Measurements from ENCODE around the gene HPCAL1. TPM values are rescaled to one million over a fixed set of nuclear protein-coding genes. Genes with fewer than 3 reads are reported as not detected.
"Not testable (repeated sequence)": the region's sequence is repeated elsewhere in the genome, so short reads cannot be mapped to it uniquely, and the experiment has no call there.

Gene HPCAL1
- total and polyA plus RNA-seq, 4 experiments from 2014 or later = 77.1 to 114 (median 90.4) TPM

DNA sequence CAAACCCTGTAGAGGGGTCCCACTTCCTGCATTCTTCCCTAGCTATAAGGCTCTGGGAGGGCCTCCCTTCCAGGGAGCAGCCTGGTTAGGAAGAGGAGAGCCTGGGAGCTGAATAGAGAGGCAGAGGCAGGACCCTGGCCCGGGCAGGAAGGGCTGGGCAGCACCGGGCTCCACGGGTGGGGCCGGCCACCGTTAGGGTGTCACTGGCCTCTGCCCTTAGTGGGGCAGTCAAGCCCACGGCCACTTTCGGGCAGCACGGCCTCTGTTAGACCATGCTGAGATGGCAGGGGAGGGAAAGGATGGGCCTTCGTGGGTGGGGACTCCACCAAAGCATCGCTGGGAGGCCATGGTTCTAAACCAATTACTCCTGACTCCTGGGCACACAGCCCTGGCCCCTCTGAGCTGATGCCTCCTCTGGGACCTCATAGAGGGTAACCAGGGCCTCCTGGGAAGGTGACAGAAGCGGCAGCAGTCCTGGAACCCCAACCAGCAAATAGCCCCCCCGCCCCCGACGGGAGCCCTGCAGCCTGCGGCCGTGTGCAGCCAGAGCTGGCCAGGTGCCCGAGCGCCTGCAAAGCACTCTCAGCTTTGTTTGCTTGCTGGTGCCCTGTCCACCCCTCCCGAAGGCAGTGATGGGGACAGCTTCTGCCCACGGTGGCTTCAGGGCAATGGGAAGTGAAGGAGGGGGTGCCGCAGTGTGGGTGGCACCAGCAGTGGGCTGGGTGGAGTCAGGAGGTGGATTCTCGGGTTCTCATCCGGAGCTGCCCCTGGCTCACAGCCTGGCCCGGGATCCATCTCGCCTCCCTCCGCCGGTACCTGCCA is 16.3 kb upstream of the HPCAL1 start:
- no peak for DNase-seq
- Histone ChIP-seq H3K27ac (ENCODE audit: low read depth, low read length) (no peak overlapping the region), H3K27me3 (ENCODE audit: insufficient read depth, low read length) (no peaks in the 10 kb centered on the region), H3K36me3 (ENCODE audit: insufficient read depth, low read length) (no peaks in the 10 kb centered on the region), H3K4me1 (ENCODE audit: insufficient read depth, low read length) (no peaks in the 10 kb centered on the region), H3K4me3 (ENCODE audit: low read length in 2 of 2) (no peak overlapping the region), H3K9me3 (ENCODE audit: control insufficient read depth in 1 of 2, low read length in 2 of 2) (no peaks in the 10 kb centered on the region)
- Mint-ChIP-seq H3K4me1 (peaks cover 0 to 1% (median 0%) of the 10 kb centered on the region in 4 donors), H3K4me3 (no peak overlapping the region), H3K27ac (no peak overlapping the region), H3K36me3 (no peaks in the 10 kb centered on the region), H3K27me3 (no peaks in the 10 kb centered on the region), H3K9me3 (no peaks in the 10 kb centered on the region)
- CTCF ChIA-PET (ENCODE audit: partially characterized antibody) = interaction anchor here (1.2 to 2.4 kb wide), 5 partner anchors 10 to 148 kb away, joined by 3 to 7 read pairs (median 4); no protein-coding TSS in a partner anchor
- intact Hi-C loops (cut with micrococcal nuclease) = no loop called here
- POLR2A ChIA-PET (ENCODE audit: partially characterized antibody) = interaction anchor here (1.0 to 1.3 kb wide), 2 partner anchors 17 to 45 kb away, joined by 5 read pairs; partner anchors contain the start of gene HPCAL1

DNA sequence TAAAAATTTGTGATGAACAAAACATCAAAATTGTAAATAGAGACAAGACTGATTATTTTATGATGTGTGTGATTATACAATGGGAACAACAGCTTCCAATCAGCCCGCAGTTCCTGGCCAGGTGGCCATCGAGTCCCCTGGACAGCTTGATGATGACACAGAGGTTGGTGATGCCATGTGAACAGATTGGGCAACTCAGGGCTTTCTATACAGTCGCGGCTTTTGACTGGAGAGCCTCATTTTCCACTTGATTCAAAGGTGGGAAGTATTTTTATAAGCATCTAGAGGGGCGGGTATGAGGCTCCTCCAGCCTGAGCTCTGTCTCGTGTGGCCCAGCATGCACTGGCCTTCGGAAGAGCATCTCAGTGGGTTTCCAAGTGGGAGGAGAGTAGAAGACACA is 14.9 kb upstream of the HPCAL1 start:
- Mint-ChIP-seq H3K27ac (no peak overlapping the region), H3K36me3 (no peaks in the 10 kb centered on the region), H3K27me3 (no peaks in the 10 kb centered on the region), H3K4me3 (no peak overlapping the region), H3K9me3 (no peaks in the 10 kb centered on the region), H3K4me1 (peaks cover 0 to 1% (median 0%) of the 10 kb centered on the region in 4 donors)
- intact Hi-C loops (cut with micrococcal nuclease) = no loop called here
- no peaks in the 10 kb centered on the region for H3K4me1 ChIP-seq (ENCODE audit: insufficient read depth, low read length)
- CTCF ChIA-PET (ENCODE audit: partially characterized antibody) = interaction anchor here (1.2 to 2.4 kb wide), 7 partner anchors 8 to 147 kb away, joined by 3 to 7 read pairs (median 4); no protein-coding TSS in a partner anchor
- no peaks in the 10 kb centered on the region for H3K27me3 ChIP-seq (ENCODE audit: insufficient read depth, low read length)
- H3K4me3 ChIP-seq (ENCODE audit: low read length in 2 of 2) = no peak overlapping the region
- no peaks in the 10 kb centered on the region for H3K9me3 ChIP-seq (ENCODE audit: control insufficient read depth in 1 of 2, low read length in 2 of 2)
- no peaks in the 10 kb centered on the region for H3K36me3 ChIP-seq (ENCODE audit: insufficient read depth, low read length)
- DNase-seq = no peak
- POLR2A ChIA-PET (ENCODE audit: partially characterized antibody) = interaction anchor here (1.3 kb wide), 1 partner anchor 44 kb away, joined by 5 read pairs; no protein-coding TSS in a partner anchor
- no peak overlapping the region for H3K27ac ChIP-seq (ENCODE audit: low read depth, low read length)

DNA sequence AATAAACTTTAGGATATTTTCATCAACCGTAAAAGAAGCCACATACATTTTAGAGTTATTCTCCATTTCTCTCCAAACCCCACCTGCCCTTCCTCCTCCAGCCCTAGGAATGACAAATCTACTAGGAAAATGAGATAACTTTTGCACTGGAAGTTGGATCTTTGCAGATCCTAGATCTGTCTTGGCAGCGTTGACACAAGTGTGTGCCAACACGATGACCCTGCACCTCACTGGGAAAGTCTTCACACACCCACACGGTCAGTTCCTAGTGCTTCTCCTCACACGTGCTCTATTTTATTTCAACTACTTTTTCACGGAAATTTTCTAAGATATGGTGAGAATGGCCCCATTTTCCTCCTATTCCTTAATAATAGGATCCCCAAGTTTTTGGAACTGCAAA is 14.1 kb upstream of the HPCAL1 start:
- intact Hi-C loops (cut with micrococcal nuclease) = no loop called here
- Mint-ChIP-seq H3K9me3 (peaks cover 0 to under 1% (median 0%) of the 10 kb centered on the region in 8 donors), H3K27me3 (no peaks in the 10 kb centered on the region), H3K27ac (peak overlapping the region in 2 of 7 donors; percentile 4 to 54), H3K4me3 (no peak overlapping the region), H3K4me1 (no peaks in the 10 kb centered on the region), H3K36me3 (no peaks in the 10 kb centered on the region)
- ChIA-PET CTCF (ENCODE audit: partially characterized antibody) (interaction anchor here (1.4 to 2.4 kb wide), 2 partner anchors 120 to 146 kb away, joined by 3 to 7 read pairs; no protein-coding TSS in a partner anchor), POLR2A (ENCODE audit: partially characterized antibody) (no interaction called here)
- H3K4me3 ChIP-seq (ENCODE audit: low read length in 2 of 2) = no peak overlapping the region
- H3K36me3 ChIP-seq (ENCODE audit: insufficient read depth, low read length) = no peaks in the 10 kb centered on the region
- no peak overlapping the region for H3K27ac ChIP-seq (ENCODE audit: low read depth, low read length)
- no peaks in the 10 kb centered on the region for H3K4me1 ChIP-seq (ENCODE audit: insufficient read depth, low read length)
- no peak for DNase-seq
- H3K9me3 ChIP-seq (ENCODE audit: control insufficient read depth in 1 of 2, low read length in 2 of 2) = no peaks in the 10 kb centered on the region
- no peaks in the 10 kb centered on the region for H3K27me3 ChIP-seq (ENCODE audit: insufficient read depth, low read length)

DNA sequence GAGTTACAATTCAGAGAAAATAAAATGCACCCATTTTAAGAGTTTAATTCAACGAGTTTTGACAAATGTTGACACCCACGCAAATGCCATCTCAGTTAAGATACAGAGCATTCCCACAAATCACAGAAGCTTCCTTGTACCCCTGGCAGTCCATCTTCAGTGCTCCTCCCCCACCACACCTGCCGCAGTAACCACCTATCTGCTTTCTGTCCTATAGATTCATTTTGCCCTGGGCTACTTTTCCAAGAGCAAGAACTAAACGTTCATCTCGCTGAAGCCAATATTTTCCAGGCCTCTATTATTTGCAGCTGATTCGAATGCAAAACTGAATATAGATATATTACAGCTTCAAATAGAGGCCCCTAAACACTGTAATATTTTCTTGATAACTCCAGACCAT is 13.4 kb upstream of the HPCAL1 start:
- Histone ChIP-seq H3K9me3 (ENCODE audit: control insufficient read depth in 1 of 2, low read length in 2 of 2) (no peaks in the 10 kb centered on the region), H3K27ac (ENCODE audit: low read depth, low read length) (no peak overlapping the region), H3K27me3 (ENCODE audit: insufficient read depth, low read length) (no peaks in the 10 kb centered on the region), H3K36me3 (ENCODE audit: insufficient read depth, low read length) (no peaks in the 10 kb centered on the region), H3K4me3 (ENCODE audit: low read length in 2 of 2) (no peak overlapping the region), H3K4me1 (ENCODE audit: insufficient read depth, low read length) (no peaks in the 10 kb centered on the region)
- no peak for DNase-seq
- POLR2A ChIA-PET (ENCODE audit: partially characterized antibody) = interaction anchor here (0.6 kb wide), 1 partner anchor 119 kb away, joined by 3 read pairs; no protein-coding TSS in a partner anchor
- no peaks in the 10 kb centered on the region for H3K27me3 Mint-ChIP-seq
- CTCF ChIA-PET (ENCODE audit: partially characterized antibody) = interaction anchor here (1.0 to 1.4 kb wide), 2 partner anchors 18 to 146 kb away, joined by 3 to 4 read pairs; no protein-coding TSS in a partner anchor
- intact Hi-C loops (cut with micrococcal nuclease) = no loop called here
- no peaks in the 10 kb centered on the region for H3K36me3 Mint-ChIP-seq
- H3K27ac Mint-ChIP-seq = no peak overlapping the region
- H3K4me3 Mint-ChIP-seq = no peak overlapping the region
- H3K9me3 Mint-ChIP-seq = peaks cover 0 to 6% (median 4%) of the 10 kb centered on the region in 8 donors
- H3K4me1 Mint-ChIP-seq = no peaks in the 10 kb centered on the region

DNA sequence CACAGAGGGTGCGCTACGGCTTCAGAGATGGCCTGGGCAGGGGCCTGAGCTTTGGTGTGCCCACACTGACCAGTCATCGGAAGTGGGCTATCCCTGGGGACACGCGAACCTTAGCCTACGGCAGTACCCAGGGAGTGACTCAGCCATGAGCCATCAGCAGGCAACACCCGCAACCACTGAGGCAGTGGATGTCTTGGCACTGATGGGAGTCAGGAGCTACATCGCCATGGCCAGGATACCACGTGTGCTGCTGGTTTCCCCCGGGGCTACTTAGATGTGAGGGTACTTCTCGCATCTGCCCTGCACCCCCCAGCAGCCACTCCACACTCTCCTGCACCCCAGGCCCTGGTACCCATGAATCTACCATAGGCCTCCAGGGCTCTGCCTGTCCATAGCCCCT is 12.8 kb upstream of the HPCAL1 start:
- CTCF ChIA-PET (ENCODE audit: partially characterized antibody) = interaction anchor here (1.0 to 1.4 kb wide), 2 partner anchors 19 to 145 kb away, joined by 3 to 4 read pairs; no protein-coding TSS in a partner anchor
- H3K27me3 ChIP-seq (ENCODE audit: insufficient read depth, low read length) = no peaks in the 10 kb centered on the region
- Mint-ChIP-seq H3K27ac (no peak overlapping the region), H3K27me3 (no peaks in the 10 kb centered on the region), H3K4me1 (no peaks in the 10 kb centered on the region), H3K9me3 (peaks cover 0 to 9% (median 5%) of the 10 kb centered on the region in 8 donors), H3K4me3 (no peak overlapping the region), H3K36me3 (no peaks in the 10 kb centered on the region)
- no peak for DNase-seq
- POLR2A ChIA-PET (ENCODE audit: partially characterized antibody) = no interaction called here
- no peaks in the 10 kb centered on the region for H3K36me3 ChIP-seq (ENCODE audit: insufficient read depth, low read length)
- no peaks in the 10 kb centered on the region for H3K4me1 ChIP-seq (ENCODE audit: insufficient read depth, low read length)
- intact Hi-C loops (cut with micrococcal nuclease) = no loop called here
- H3K4me3 ChIP-seq (ENCODE audit: low read length in 2 of 2) = no peak overlapping the region
- H3K27ac ChIP-seq (ENCODE audit: low read depth, low read length) = no peak overlapping the region
- H3K9me3 ChIP-seq (ENCODE audit: control insufficient read depth in 1 of 2, low read length in 2 of 2) = no peaks in the 10 kb centered on the region

DNA sequence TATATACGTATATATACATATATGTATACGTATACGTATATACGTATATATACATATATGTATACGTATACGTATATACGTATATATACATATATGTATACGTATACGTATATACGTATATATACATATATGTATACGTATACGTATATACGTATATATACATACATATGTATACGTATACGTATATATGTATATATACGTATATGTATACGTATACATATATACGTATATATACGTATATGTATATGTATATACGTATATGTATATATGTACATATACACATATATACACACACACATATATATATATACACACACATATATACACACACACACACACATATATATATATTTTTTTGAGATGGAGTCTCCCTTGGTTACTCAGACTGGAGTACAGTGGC is 11.3 kb upstream of the HPCAL1 start:
- H3K27me3 ChIP-seq (ENCODE audit: insufficient read depth, low read length); CTCF ChIA-PET (ENCODE audit: partially characterized antibody); H3K4me3 ChIP-seq (ENCODE audit: low read length in 2 of 2); H3K9me3 Mint-ChIP-seq; H3K4me1 ChIP-seq (ENCODE audit: insufficient read depth, low read length); H3K4me3 Mint-ChIP-seq; H3K27me3 Mint-ChIP-seq; H3K27ac Mint-ChIP-seq; H3K36me3 ChIP-seq (ENCODE audit: insufficient read depth, low read length); H3K9me3 ChIP-seq (ENCODE audit: control insufficient read depth in 1 of 2, low read length in 2 of 2); DNase-seq; intact Hi-C loops (cut with micrococcal nuclease); H3K36me3 Mint-ChIP-seq; H3K27ac ChIP-seq (ENCODE audit: low read depth, low read length); H3K4me1 Mint-ChIP-seq: not testable (repeated sequence)
- POLR2A ChIA-PET (ENCODE audit: partially characterized antibody) = interaction anchor here (0.6 kb wide), 1 partner anchor 10 kb away, joined by 3 read pairs; no protein-coding TSS in a partner anchor

DNA sequence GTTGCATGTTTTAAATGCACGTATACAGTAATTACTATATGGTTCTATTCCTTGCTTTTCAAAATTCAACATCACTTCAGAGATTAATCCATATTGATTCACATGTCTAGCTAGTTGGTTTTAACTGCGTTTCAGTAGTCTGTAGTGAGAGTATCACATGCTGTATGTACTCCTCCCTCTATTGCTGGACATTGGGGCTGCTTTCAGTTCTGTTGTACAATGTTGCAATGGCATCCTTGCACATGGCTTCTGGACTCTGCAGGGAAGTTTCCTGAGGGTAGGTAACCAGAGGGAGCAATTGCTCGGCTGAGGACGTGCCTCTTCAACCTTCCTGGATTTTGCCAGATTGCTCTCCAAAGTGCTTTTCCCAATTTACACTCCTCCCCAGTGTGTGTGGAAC is 10.7 kb upstream of the HPCAL1 start:
- CTCF ChIA-PET (ENCODE audit: partially characterized antibody) = interaction anchor here (1.2 kb wide), 1 partner anchor 117 kb away, joined by 5 read pairs; no protein-coding TSS in a partner anchor
- intact Hi-C loops (cut with micrococcal nuclease) = no loop called here
- DNase-seq = no peak
- H3K36me3 ChIP-seq (ENCODE audit: insufficient read depth, low read length) = no peaks in the 10 kb centered on the region
- Mint-ChIP-seq H3K4me1 (peaks cover 0 to 6% (median under 1%) of the 10 kb centered on the region in 4 donors), H3K27me3 (no peaks in the 10 kb centered on the region), H3K36me3 (no peaks in the 10 kb centered on the region), H3K9me3 (peaks cover 0 to 9% (median 5%) of the 10 kb centered on the region in 8 donors), H3K4me3 (no peak overlapping the region), H3K27ac (no peak overlapping the region)
- no peak overlapping the region for H3K27ac ChIP-seq (ENCODE audit: low read depth, low read length)
- no peaks in the 10 kb centered on the region for H3K27me3 ChIP-seq (ENCODE audit: insufficient read depth, low read length)
- no peak overlapping the region for H3K4me3 ChIP-seq (ENCODE audit: low read length in 2 of 2)
- no peaks in the 10 kb centered on the region for H3K9me3 ChIP-seq (ENCODE audit: control insufficient read depth in 1 of 2, low read length in 2 of 2)
- H3K4me1 ChIP-seq (ENCODE audit: insufficient read depth, low read length) = no peaks in the 10 kb centered on the region
- POLR2A ChIA-PET (ENCODE audit: partially characterized antibody) = no interaction called here
